Measurements from ENCODE around the gene ITPR1.

The ITPR1 gene

DNA sequence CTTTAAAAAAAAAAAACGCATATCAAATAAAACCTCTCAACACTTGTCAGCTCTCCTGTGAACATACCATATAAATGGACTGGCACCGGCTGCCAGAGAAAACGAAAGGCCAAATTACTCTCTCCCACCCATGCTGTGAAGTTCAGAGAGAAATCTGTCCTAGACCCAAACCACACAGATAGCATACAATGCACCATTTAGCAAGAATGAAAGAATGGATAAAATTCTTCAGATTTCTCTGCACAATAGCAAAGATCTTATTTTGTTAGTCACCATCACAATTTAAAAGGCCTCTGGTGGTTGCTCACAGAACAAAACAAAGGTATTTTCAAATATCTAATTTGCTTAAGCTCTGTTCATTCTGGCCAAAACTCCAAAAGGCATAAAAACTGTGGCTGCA lies 392.2 kb downstream of the ITPR1 start:
- ChIA-PET CTCF (interaction anchor here (1.0 to 2.2 kb wide), 6 partner anchors 9 to 174 kb away, joined by 3 to 8 read pairs (median 4); no protein-coding TSS in a partner anchor), POLR2A (no interaction called here)
- H3K36me3 ChIP-seq (ENCODE audit: control insufficient read depth in 4 of 4, insufficient read depth in 4 of 4, low read length in 3 of 4) = no peaks in the 10 kb centered on the region
- H3K27ac ChIP-seq (ENCODE audit: insufficient read depth in 1 of 2, low read depth in 1 of 2, low read length in 2 of 2, poor library complexity in 1 of 2, severe bottlenecking in 2 of 2) = no peak overlapping the region
- WGBS (ENCODE audit: insufficient coverage) = 90% methylated on average over 3 of the region's 3 CpGs
- H3K9me3 ChIP-seq (ENCODE audit: control extremely low read depth in 1 of 5, control insufficient read depth in 4 of 5, insufficient read depth in 2 of 5, low read depth in 1 of 5, low read length in 4 of 5) = no peaks in the 10 kb centered on the region
- no peaks in the 10 kb centered on the region for H3K27me3 ChIP-seq (replicated peaks in 2 of 5; ENCODE audit: control insufficient read depth in 4 of 5, insufficient read depth in 5 of 5, low read length in 4 of 5)
- H3K4me3 ChIP-seq (ENCODE audit: control insufficient read depth in 1 of 7, extremely low read depth in 1 of 7, insufficient read depth in 4 of 7, low read depth in 2 of 7, low read length in 6 of 7) = no peak overlapping the region
- peaks cover 3 to 19% (median 15%) of the 10 kb centered on the region in 4 experiments for H3K4me1 ChIP-seq (ENCODE audit: control extremely low read depth in 1 of 4, control insufficient read depth in 4 of 4, insufficient read depth in 4 of 4, low read length in 3 of 4)
- DNase-seq = peak in 1 of 3 donors; percentile 13

DNA sequence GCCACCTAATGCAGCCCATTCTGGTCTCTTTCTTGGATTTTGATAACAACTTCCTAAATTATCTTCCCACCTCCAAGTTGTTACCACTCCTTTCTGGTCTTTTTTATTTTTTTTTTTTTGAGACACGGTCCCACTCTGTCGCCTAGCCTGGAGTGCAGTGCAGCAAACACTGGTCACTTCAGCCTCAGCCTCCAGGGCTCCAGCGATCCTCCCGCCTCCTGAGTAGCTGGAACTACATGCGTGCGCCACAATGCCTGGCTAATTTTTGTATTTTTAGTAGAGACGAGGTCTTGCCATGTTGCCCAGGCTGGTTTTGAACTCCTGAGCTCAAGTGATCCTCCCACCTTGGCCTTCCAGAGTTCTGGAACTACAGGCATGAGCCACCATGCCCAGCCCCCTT lies 393.3 kb downstream of the ITPR1 start:
- DNase-seq = no peak
- Histone ChIP-seq H3K9me3 (ENCODE audit: control extremely low read depth in 1 of 5, control insufficient read depth in 4 of 5, insufficient read depth in 2 of 5, low read depth in 1 of 5, low read length in 4 of 5) (no peaks in the 10 kb centered on the region), H3K27me3 (replicated peaks in 2 of 5; ENCODE audit: control insufficient read depth in 4 of 5, insufficient read depth in 5 of 5, low read length in 4 of 5) (no peaks in the 10 kb centered on the region), H3K4me3 (ENCODE audit: control insufficient read depth in 1 of 7, extremely low read depth in 1 of 7, insufficient read depth in 4 of 7, low read depth in 2 of 7, low read length in 6 of 7) (no peak overlapping the region), H3K36me3 (ENCODE audit: control insufficient read depth in 4 of 4, insufficient read depth in 4 of 4, low read length in 3 of 4) (no peaks in the 10 kb centered on the region), H3K4me1 (ENCODE audit: control extremely low read depth in 1 of 4, control insufficient read depth in 4 of 4, insufficient read depth in 4 of 4, low read length in 3 of 4) (peaks cover 3 to 19% (median 15%) of the 10 kb centered on the region in 4 experiments), H3K27ac (ENCODE audit: insufficient read depth in 1 of 2, low read depth in 1 of 2, low read length in 2 of 2, poor library complexity in 1 of 2, severe bottlenecking in 2 of 2) (no peak overlapping the region)
- 97% methylated on average over 7 of the region's 7 CpGs for whole genome bisulfite sequencing (ENCODE audit: insufficient coverage)
- ChIA-PET POLR2A (no interaction called here), CTCF (interaction anchor here (0.7 to 1.3 kb wide), 3 partner anchors 8 to 175 kb away, joined by 3 to 4 read pairs (median 3); no protein-coding TSS in a partner anchor)

GRCh38 chr3:4887177-4887576 lies 394.0 kb downstream of the ITPR1 start:
- H3K36me3 ChIP-seq (ENCODE audit: control insufficient read depth in 4 of 4, insufficient read depth in 4 of 4, low read length in 3 of 4) = no peaks in the 10 kb centered on the region
- H3K4me3 ChIP-seq (ENCODE audit: control insufficient read depth in 1 of 7, extremely low read depth in 1 of 7, insufficient read depth in 4 of 7, low read depth in 2 of 7, low read length in 6 of 7) = no peak overlapping the region
- no peaks in the 10 kb centered on the region for H3K27me3 ChIP-seq (replicated peaks in 2 of 5; ENCODE audit: control insufficient read depth in 4 of 5, insufficient read depth in 5 of 5, low read length in 4 of 5)
- ChIA-PET CTCF (interaction anchor here (0.8 to 1.3 kb wide), 3 partner anchors 13 to 89 kb away, joined by 3 to 4 read pairs (median 4); no protein-coding TSS in a partner anchor), POLR2A (no interaction called here)
- 98% methylated on average over 5 of the region's 8 CpGs for WGBS (ENCODE audit: insufficient coverage)
- DNase-seq = no peak
- no peak overlapping the region for H3K27ac ChIP-seq (ENCODE audit: insufficient read depth in 1 of 2, low read depth in 1 of 2, low read length in 2 of 2, poor library complexity in 1 of 2, severe bottlenecking in 2 of 2)
- no peaks in the 10 kb centered on the region for H3K9me3 ChIP-seq (ENCODE audit: control extremely low read depth in 1 of 5, control insufficient read depth in 4 of 5, insufficient read depth in 2 of 5, low read depth in 1 of 5, low read length in 4 of 5)
- peaks cover 3 to 19% (median 15%) of the 10 kb centered on the region in 4 experiments for H3K4me1 ChIP-seq (ENCODE audit: control extremely low read depth in 1 of 4, control insufficient read depth in 4 of 4, insufficient read depth in 4 of 4, low read length in 3 of 4)

DNA sequence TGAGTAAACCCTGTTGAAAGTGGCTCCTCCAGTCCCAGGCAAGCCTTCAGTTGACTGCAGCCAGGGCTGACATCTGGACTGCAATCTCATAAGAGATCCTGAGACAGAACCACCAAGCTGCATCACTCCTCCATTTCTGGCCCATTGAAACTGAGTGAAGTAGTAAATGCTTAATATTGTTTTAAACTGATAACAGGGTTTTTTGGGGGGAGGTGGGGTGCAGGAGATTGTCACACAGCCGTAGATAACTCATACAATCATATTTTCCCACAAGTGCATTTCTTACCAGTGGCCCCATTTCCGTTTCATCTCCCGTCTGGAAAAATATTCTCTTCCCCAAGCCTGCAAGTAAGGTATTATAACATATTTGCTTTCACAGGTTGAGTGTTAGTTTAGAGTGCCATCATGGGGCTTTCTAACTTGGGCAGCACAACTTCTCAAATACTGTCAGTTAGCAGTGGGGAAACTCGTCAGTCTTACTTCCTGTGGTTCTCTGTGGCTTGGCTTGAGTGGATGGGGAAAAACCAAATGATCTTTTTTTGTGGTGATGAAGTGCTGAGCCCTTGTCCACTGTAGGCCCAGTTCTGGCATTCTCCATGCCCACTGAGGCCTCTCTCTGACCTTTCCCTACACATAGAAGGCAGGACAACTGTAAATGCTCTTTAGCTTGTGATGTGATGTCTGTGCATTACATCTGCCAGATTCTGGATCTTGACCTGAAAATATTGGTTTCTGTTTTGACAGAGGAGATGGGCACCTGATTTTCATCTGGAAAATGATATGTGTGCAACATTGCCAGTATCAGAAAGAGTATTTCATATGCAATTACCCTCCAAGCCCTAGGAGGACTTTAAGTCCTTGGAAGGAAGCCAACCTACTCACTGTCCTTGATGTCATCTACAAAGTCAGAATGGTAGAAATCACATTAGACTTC lies 396.0 kb downstream of the ITPR1 start:
- peak; percentile 36 to 71 (median 70) for DNase-seq
- ChIA-PET POLR2A (no interaction called here), CTCF (interaction anchor here (0.9 to 1.4 kb wide), 2 partner anchors 15 to 18 kb away, joined by 4 read pairs; no protein-coding TSS in a partner anchor)
- Histone ChIP-seq H3K27ac (ENCODE audit: insufficient read depth in 1 of 2, low read depth in 1 of 2, low read length in 2 of 2, poor library complexity in 1 of 2, severe bottlenecking in 2 of 2) (no peak overlapping the region), H3K36me3 (ENCODE audit: control insufficient read depth in 4 of 4, insufficient read depth in 4 of 4, low read length in 3 of 4) (no peaks in the 10 kb centered on the region), H3K4me3 (ENCODE audit: control insufficient read depth in 1 of 7, extremely low read depth in 1 of 7, insufficient read depth in 4 of 7, low read depth in 2 of 7, low read length in 6 of 7) (no peak overlapping the region), H3K27me3 (replicated peaks in 2 of 5; ENCODE audit: control insufficient read depth in 4 of 5, insufficient read depth in 5 of 5, low read length in 4 of 5) (no peaks in the 10 kb centered on the region), H3K9me3 (ENCODE audit: control extremely low read depth in 1 of 5, control insufficient read depth in 4 of 5, insufficient read depth in 2 of 5, low read depth in 1 of 5, low read length in 4 of 5) (no peaks in the 10 kb centered on the region), H3K4me1 (ENCODE audit: control extremely low read depth in 1 of 4, control insufficient read depth in 4 of 4, insufficient read depth in 4 of 4, low read length in 3 of 4) (peaks cover 3 to 19% (median 15%) of the 10 kb centered on the region in 4 experiments)
- WGBS (ENCODE audit: insufficient coverage) = 0% methylated on average over 1 of the region's 4 CpGs

GRCh38 chr3:4889896-4890295 lies 396.7 kb downstream of the ITPR1 start:
- Histone ChIP-seq H3K4me1 (ENCODE audit: control extremely low read depth in 1 of 4, control insufficient read depth in 4 of 4, insufficient read depth in 4 of 4, low read length in 3 of 4) (peaks cover 3 to 19% (median 15%) of the 10 kb centered on the region in 4 experiments), H3K36me3 (ENCODE audit: control insufficient read depth in 4 of 4, insufficient read depth in 4 of 4, low read length in 3 of 4) (no peaks in the 10 kb centered on the region), H3K9me3 (ENCODE audit: control extremely low read depth in 1 of 5, control insufficient read depth in 4 of 5, insufficient read depth in 2 of 5, low read depth in 1 of 5, low read length in 4 of 5) (no peaks in the 10 kb centered on the region), H3K27ac (ENCODE audit: insufficient read depth in 1 of 2, low read depth in 1 of 2, low read length in 2 of 2, poor library complexity in 1 of 2, severe bottlenecking in 2 of 2) (no peak overlapping the region), H3K27me3 (replicated peaks in 2 of 5; ENCODE audit: control insufficient read depth in 4 of 5, insufficient read depth in 5 of 5, low read length in 4 of 5) (no peaks in the 10 kb centered on the region), H3K4me3 (ENCODE audit: control insufficient read depth in 1 of 7, extremely low read depth in 1 of 7, insufficient read depth in 4 of 7, low read depth in 2 of 7, low read length in 6 of 7) (no peak overlapping the region)
- POLR2A ChIA-PET = no interaction called here
- WGBS (ENCODE audit: insufficient coverage) = no CpG with 5 or more reads among the region's 3 CpGs
- no peak for DNase-seq
- CTCF ChIA-PET = interaction anchor here (0.9 to 1.4 kb wide), 4 partner anchors 16 to 169 kb away, joined by 3 to 4 read pairs (median 4); partner anchors contain the start of gene BHLHE40

- Histone ChIP-seq H3K4me1 (ENCODE audit: control extremely low read depth in 1 of 4, control insufficient read depth in 4 of 4, insufficient read depth in 4 of 4, low read length in 3 of 4) (peaks cover 0 to 8% (median 1%) of the 10 kb centered on the region in 4 experiments), H3K27me3 (replicated peaks in 2 of 5; ENCODE audit: control insufficient read depth in 4 of 5, insufficient read depth in 5 of 5, low read length in 4 of 5) (no peaks in the 10 kb centered on the region), H3K27ac (ENCODE audit: insufficient read depth in 1 of 2, low read depth in 1 of 2, low read length in 2 of 2, poor library complexity in 1 of 2, severe bottlenecking in 2 of 2) (no peak overlapping the region), H3K9me3 (ENCODE audit: control extremely low read depth in 1 of 5, control insufficient read depth in 4 of 5, insufficient read depth in 2 of 5, low read depth in 1 of 5, low read length in 4 of 5) (no peaks in the 10 kb centered on the region), H3K36me3 (ENCODE audit: control insufficient read depth in 4 of 4, insufficient read depth in 4 of 4, low read length in 3 of 4) (no peaks in the 10 kb centered on the region), H3K4me3 (ENCODE audit: control insufficient read depth in 1 of 7, extremely low read depth in 1 of 7, insufficient read depth in 4 of 7, low read depth in 2 of 7, low read length in 6 of 7) (no peak overlapping the region)
- WGBS (ENCODE audit: insufficient coverage) = 95% methylated on average over 5 of the region's 10 CpGs
- CTCF ChIA-PET = interaction anchor here (0.8 to 3.6 kb wide), 5 partner anchors 9 to 183 kb away, joined by 3 to 19 read pairs (median 5); no protein-coding TSS in a partner anchor
- DNase-seq = no peak
- POLR2A ChIA-PET = no interaction called here
These were observed 401.9 kb downstream of the ITPR1 start for GRCh38 chr3:4894891-4895530.
